ENCODE data around the gene ELOB.

The ELOB gene

DNA sequence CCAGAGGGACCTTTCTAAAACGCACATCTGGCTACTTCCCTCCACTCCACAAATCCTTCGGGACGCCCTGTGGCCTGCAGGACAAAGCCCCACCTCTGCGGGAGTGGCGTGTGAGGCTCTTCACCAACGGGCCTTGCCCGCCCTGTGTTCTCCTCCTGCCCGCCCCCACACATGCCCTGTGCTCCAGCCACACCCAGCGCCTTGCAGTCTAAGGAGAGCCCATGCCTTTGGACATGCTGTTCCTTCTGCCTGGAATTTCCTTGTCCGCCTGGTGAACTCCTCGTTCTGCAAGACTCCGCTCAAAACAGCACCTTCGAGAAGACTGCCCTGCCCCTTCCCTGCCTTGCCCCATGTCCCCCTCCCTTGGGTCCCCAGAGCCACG lies 7.4 kb downstream of the ELOB start:
- Mint-ChIP-seq H3K9me3 (no peaks in the 10 kb centered on the region), H3K27ac (peak overlapping the region; percentile 78), H3K36me3 (ENCODE audit: low read depth) (peaks cover 99% of the 10 kb centered on the region), H3K4me1 (ENCODE audit: low read depth) (peaks cover 36% of the 10 kb centered on the region), H3K27me3 (no peaks in the 10 kb centered on the region), H3K4me3 (no peak overlapping the region)
- DNase-seq, result no peak

GRCh38 chr16:2769100-2769529 lies 8.0 kb downstream of the ELOB start:
- peaks cover 99% of the 10 kb centered on the region for H3K36me3 Mint-ChIP-seq (ENCODE audit: low read depth)
- H3K27ac Mint-ChIP-seq, result peak overlapping the region; percentile 78
- H3K4me1 Mint-ChIP-seq (ENCODE audit: low read depth), result peaks cover 33% of the 10 kb centered on the region
- no peaks in the 10 kb centered on the region for H3K9me3 Mint-ChIP-seq
- no peak overlapping the region for H3K4me3 Mint-ChIP-seq
- no peak for DNase-seq
- H3K27me3 Mint-ChIP-seq, result no peaks in the 10 kb centered on the region

DNA sequence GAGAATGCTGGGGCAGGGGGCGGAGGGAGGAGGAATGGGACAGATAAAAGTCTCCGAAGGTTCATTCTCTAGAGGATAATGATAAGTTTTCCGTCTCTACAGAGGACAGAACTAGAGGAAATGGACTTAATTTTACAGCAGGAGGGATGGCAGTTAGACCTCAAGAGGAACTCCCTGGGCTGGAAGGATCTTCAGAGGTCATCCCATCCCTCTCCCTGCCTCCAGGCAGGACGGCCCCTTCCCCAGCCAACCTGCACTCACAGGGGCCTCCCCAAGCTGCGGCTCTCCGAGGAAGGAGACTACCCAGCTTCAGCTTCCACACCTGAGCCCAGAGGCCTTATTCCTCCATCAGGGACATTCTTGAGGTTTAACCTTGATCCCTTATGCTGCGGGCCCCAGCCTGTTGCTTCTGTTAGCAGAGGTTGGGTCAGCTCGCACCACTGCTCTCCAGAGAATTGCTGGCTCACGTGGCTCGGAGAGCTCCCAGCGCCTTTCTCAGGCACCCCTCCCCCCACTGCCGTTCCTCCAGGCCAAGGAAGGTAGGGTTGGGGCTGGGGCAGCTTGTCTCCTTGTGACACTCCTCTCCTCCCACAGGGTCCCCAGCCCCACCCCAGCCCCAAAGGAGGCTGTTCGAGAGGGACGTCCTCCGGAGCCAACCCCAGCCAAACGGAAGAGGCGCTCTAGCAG lies 8.5 kb downstream of the ELOB start:
- H3K9me3 Mint-ChIP-seq, result no peaks in the 10 kb centered on the region
- H3K4me1 Mint-ChIP-seq (ENCODE audit: low read depth), result peaks cover 28% of the 10 kb centered on the region
- H3K27me3 Mint-ChIP-seq, result no peaks in the 10 kb centered on the region
- peak overlapping the region; percentile 77 for H3K27ac Mint-ChIP-seq
- peaks cover 99% of the 10 kb centered on the region for H3K36me3 Mint-ChIP-seq (ENCODE audit: low read depth)
- DNase-seq, result no peak
- no peak overlapping the region for H3K4me3 Mint-ChIP-seq

GRCh38 chr16:2767891-2768290 lies 9.2 kb downstream of the ELOB start:
- Mint-ChIP-seq H3K36me3 (ENCODE audit: low read depth) (peaks cover 99% of the 10 kb centered on the region), H3K27ac (peak overlapping the region; percentile 66), H3K4me1 (ENCODE audit: low read depth) (peaks cover 27% of the 10 kb centered on the region), H3K9me3 (no peaks in the 10 kb centered on the region), H3K4me3 (no peak overlapping the region), H3K27me3 (no peaks in the 10 kb centered on the region)
- no peak for DNase-seq

- peaks cover 100% of the 10 kb centered on the region for H3K36me3 Mint-ChIP-seq (ENCODE audit: low read depth)
- H3K27ac Mint-ChIP-seq, result peak overlapping the region; percentile 75
- H3K27me3 Mint-ChIP-seq, result no peaks in the 10 kb centered on the region
- DNase-seq, result no peak
- H3K4me1 Mint-ChIP-seq (ENCODE audit: low read depth), result peaks cover 28% of the 10 kb centered on the region
- H3K4me3 Mint-ChIP-seq, result no peak overlapping the region
- H3K9me3 Mint-ChIP-seq, result no peaks in the 10 kb centered on the region
Measured at GRCh38 chr16:2767140-2767731, 9.8 kb downstream of the ELOB start.

GRCh38 chr16:2766430-2767139 lies 10.5 kb downstream of the ELOB start:
- H3K9me3 Mint-ChIP-seq, result no peaks in the 10 kb centered on the region
- H3K4me3 Mint-ChIP-seq, result no peak overlapping the region
- peaks cover 100% of the 10 kb centered on the region for H3K36me3 Mint-ChIP-seq (ENCODE audit: low read depth)
- H3K27me3 Mint-ChIP-seq, result no peaks in the 10 kb centered on the region
- no peak for DNase-seq
- peaks cover 27% of the 10 kb centered on the region for H3K4me1 Mint-ChIP-seq (ENCODE audit: low read depth)
- H3K27ac Mint-ChIP-seq, result peak overlapping the region; percentile 75

- no peak for DNase-seq
- H3K27ac Mint-ChIP-seq, result peak overlapping the region; percentile 75
- H3K27me3 Mint-ChIP-seq, result no peaks in the 10 kb centered on the region
- H3K9me3 Mint-ChIP-seq, result no peaks in the 10 kb centered on the region
- peaks cover 30% of the 10 kb centered on the region for H3K4me1 Mint-ChIP-seq (ENCODE audit: low read depth)
- H3K4me3 Mint-ChIP-seq, result no peak overlapping the region
- H3K36me3 Mint-ChIP-seq (ENCODE audit: low read depth), result peaks cover 100% of the 10 kb centered on the region
Measured at GRCh38 chr16:2765462-2766404, 11.3 kb downstream of the ELOB start.

DNA sequence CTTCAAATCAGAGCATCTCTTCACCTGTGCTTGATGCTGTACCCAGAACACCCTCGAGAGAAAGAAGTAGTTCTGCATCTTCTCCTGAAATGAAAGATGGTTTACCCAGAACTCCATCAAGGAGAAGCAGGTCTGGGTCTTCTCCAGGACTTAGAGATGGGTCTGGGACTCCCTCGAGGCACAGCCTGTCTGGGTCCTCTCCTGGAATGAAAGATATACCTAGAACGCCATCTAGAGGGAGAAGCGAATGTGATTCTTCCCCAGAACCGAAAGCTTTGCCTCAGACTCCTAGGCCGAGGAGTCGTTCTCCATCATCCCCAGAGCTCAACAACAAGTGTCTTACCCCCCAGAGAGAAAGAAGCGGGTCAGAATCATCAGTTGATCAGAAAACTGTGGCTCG lies 12.4 kb downstream of the ELOB start:
- peaks cover 100% of the 10 kb centered on the region for H3K36me3 Mint-ChIP-seq (ENCODE audit: low read depth)
- peak overlapping the region; percentile 34 for H3K27ac Mint-ChIP-seq
- no peaks in the 10 kb centered on the region for H3K9me3 Mint-ChIP-seq
- H3K4me1 Mint-ChIP-seq (ENCODE audit: low read depth), result peaks cover 37% of the 10 kb centered on the region
- no peaks in the 10 kb centered on the region for H3K27me3 Mint-ChIP-seq
- no peak overlapping the region for H3K4me3 Mint-ChIP-seq
- no peak for DNase-seq

DNA sequence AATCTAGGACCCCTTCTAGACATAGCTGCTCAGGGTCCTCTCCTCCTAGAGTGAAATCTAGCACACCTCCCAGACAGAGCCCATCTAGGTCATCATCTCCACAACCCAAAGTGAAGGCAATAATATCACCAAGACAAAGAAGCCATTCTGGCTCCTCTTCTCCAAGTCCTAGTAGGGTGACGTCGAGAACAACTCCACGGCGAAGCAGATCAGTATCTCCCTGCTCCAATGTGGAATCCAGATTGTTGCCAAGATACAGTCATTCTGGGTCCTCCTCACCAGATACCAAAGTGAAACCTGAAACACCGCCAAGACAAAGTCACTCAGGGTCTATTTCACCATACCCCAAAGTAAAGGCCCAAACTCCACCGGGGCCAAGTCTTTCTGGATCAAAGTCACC lies 13.9 kb downstream of the ELOB start:
- no peak overlapping the region for H3K4me3 Mint-ChIP-seq
- H3K4me1 Mint-ChIP-seq (ENCODE audit: low read depth), result peaks cover 39% of the 10 kb centered on the region
- no peaks in the 10 kb centered on the region for H3K9me3 Mint-ChIP-seq
- peaks cover 100% of the 10 kb centered on the region for H3K36me3 Mint-ChIP-seq (ENCODE audit: low read depth)
- H3K27ac Mint-ChIP-seq, result peak overlapping the region; percentile 19
- H3K27me3 Mint-ChIP-seq, result no peaks in the 10 kb centered on the region
- DNase-seq, result no peak

DNA sequence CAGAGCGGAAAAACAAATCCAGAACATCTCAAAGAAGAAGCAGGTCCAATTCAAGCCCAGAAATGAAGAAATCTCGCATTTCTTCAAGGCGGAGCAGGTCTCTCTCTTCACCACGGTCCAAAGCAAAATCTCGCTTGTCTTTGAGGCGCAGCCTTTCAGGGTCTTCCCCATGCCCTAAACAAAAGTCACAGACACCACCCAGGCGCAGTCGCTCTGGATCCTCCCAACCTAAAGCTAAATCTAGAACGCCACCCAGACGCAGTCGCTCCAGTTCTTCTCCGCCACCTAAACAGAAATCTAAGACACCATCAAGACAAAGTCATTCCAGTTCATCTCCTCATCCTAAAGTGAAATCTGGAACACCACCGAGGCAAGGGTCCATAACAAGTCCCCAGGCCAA lies 14.4 kb downstream of the ELOB start:
- Mint-ChIP-seq H3K4me3 (no peak overlapping the region), H3K27ac (peak overlapping the region; percentile 19), H3K9me3 (no peaks in the 10 kb centered on the region), H3K4me1 (ENCODE audit: low read depth) (peaks cover 38% of the 10 kb centered on the region), H3K36me3 (ENCODE audit: low read depth) (peaks cover 100% of the 10 kb centered on the region), H3K27me3 (no peaks in the 10 kb centered on the region)
- DNase-seq, result no peak

- Mint-ChIP-seq H3K36me3 (ENCODE audit: low read depth) (peaks cover 100% of the 10 kb centered on the region), H3K27me3 (no peaks in the 10 kb centered on the region)
Measured at GRCh38 chr16:2761886-2762583, 15.0 kb downstream of the ELOB start.

DNA sequence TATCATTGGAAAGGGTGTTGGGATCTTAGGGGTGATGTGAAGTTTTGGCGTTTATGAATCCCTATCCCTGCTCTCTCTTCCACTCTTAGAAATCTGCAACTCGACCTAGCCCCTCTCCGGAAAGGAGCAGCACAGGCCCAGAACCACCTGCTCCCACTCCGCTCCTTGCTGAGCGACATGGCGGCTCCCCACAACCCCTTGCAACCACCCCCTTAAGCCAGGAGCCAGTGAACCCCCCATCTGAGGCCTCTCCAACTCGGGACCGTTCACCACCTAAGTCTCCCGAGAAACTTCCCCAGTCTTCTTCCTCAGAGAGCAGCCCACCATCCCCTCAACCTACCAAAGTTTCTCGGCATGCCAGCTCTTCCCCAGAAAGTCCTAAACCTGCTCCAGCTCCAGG lies 15.6 kb downstream of the ELOB start:
- Mint-ChIP-seq H3K27ac (no peak overlapping the region), H3K27me3 (no peaks in the 10 kb centered on the region), H3K9me3 (no peaks in the 10 kb centered on the region), H3K4me1 (ENCODE audit: low read depth) (peaks cover 46% of the 10 kb centered on the region), H3K36me3 (ENCODE audit: low read depth) (peaks cover 100% of the 10 kb centered on the region), H3K4me3 (no peak overlapping the region)
- DNase-seq, result no peak

More at GRCh38 chr16:2761886-2762583, 15.0 kb downstream of the ELOB start:
- Mint-ChIP-seq H3K9me3 (no peaks in the 10 kb centered on the region), H3K4me3 (no peak overlapping the region), H3K4me1 (ENCODE audit: low read depth) (peaks cover 44% of the 10 kb centered on the region), H3K27ac (peak overlapping the region; percentile 35)
- no peak for DNase-seq

GRCh38 chr16:2757344-2757743 lies 19.7 kb downstream of the ELOB start:
- H3K36me3 Mint-ChIP-seq (ENCODE audit: low read depth), result peaks cover 92% of the 10 kb centered on the region
- no peaks in the 10 kb centered on the region for H3K27me3 Mint-ChIP-seq
- H3K4me1 Mint-ChIP-seq (ENCODE audit: low read depth), result peaks cover 55% of the 10 kb centered on the region
- peak overlapping the region; percentile 77 for H3K27ac Mint-ChIP-seq
- DNase-seq, result no peak
- H3K9me3 Mint-ChIP-seq, result no peaks in the 10 kb centered on the region
- no peak overlapping the region for H3K4me3 Mint-ChIP-seq
